Left forelimb (tissue), 1 donor: ENCODE data around the gene PRSS22.

Experiments used
- DNase-seq: peaks from one replicate; pipeline ENCODE4 v3.0.0-alpha.2; 2018; ENCODE audit warnings: low spot score

Gene PRSS22

DNA sequence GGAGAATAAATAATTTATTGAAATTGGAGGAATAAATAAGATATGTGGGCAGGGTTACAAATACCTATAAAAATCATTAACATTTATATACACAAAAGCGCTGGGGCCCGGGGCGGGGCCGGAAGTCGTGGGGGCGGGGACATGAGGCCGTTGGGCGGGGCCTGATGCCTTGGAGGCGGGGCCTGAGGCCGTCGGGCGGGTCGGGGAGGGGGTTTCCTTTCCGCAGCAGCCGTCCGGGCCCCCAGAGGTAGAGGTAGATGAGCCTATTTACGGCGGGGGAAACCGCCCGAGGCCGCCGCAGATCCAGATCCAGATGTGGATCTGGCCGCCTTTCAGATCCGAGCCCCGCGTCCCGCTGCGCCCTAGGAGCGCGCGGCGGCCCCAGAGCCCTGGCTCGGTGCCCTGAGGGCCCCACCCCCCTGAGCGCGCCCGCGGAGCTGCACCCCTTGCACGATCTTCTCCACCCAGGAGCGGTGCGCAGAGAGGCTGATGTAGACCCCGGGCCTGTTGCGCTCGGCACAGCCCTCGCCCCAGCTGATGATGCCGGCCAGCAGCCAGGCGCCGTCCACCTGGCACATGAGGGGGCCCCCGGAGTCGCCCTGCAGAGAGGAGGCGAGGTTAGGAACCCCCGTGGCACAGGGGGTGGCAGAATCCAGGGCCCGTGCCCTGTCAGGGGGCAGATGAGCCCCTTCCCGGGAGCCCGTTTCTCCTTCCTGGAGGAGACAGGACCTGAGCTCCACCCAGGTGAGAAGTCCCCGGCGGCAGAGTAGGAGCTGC, 5.1 kb downstream of the PRSS22 start:
- DNase-seq, result no peak

DNA sequence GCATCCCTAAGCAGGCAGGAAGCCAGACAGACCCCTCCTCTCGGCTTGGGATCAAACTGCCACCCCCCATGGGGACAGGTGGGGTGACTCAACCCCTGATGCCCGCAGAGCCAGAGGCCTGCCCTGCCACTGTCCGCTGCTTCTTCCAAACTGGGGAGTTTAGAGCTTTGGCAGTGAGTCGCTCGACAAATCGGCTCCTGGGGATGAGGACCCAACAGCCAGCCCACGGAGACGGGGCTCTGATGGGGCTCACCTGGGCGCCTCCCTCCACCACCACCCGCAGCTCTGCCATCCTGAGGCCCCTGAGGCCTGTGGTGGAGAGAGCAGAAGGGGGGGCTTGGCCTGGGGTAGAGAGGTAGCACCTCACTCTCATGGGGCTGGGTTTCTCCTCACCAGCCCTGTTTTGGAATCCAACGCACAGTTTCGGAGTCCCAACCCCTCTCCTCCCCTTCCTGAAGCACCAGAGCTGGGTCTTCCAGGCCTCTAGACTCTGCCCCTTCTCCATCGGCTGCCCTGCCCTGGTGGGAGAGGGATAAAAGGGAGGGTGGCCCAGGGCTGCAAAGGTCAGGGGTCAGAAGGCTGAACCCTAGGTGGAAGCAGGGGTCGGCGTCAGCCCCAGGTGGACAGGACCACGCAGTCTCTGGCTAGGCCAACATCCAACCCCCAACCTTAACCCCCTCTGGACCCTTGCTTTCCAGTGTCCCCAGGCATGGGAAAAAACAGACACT, 5.8 kb downstream of the PRSS22 start:
- DNase-seq, result no peak

DNA sequence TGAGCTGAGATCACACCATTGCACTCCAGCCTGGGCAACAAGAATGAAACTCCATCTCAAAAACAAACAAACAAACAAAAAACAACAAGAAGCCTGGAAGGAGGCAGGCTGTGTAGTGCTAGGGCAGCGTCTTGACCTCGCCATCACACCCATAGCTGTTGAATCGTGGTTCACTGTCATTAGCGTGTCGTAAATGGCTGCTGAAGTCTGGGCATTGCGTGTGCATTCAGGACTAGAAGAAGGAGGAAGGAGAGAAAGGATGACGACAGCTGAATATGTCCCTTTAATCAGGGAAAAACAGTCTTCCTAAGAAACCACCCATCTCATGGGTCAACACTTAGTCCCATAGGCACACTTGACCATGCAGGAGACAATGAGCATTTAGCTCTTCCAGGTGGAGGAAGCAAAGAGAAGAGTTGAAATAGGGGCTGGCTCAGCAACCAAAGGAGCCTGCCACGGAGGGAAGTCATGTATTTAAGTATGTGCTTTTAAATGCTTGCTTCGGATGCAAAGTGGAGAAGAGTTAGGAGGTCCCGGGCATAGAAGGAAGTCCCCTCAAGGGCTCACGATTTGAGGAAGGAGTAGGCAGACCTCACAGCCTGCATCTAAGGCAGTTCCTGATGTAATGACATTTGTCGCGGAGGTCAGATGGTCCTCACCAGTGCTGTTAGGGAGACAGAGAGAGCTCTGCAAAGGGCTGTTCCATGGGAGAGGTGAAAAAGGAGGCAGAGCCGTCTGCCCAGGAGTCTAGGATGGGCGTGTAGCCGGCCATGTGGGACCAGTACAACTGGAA, 8.8 kb downstream of the PRSS22 start:
- no peak for DNase-seq

DNA sequence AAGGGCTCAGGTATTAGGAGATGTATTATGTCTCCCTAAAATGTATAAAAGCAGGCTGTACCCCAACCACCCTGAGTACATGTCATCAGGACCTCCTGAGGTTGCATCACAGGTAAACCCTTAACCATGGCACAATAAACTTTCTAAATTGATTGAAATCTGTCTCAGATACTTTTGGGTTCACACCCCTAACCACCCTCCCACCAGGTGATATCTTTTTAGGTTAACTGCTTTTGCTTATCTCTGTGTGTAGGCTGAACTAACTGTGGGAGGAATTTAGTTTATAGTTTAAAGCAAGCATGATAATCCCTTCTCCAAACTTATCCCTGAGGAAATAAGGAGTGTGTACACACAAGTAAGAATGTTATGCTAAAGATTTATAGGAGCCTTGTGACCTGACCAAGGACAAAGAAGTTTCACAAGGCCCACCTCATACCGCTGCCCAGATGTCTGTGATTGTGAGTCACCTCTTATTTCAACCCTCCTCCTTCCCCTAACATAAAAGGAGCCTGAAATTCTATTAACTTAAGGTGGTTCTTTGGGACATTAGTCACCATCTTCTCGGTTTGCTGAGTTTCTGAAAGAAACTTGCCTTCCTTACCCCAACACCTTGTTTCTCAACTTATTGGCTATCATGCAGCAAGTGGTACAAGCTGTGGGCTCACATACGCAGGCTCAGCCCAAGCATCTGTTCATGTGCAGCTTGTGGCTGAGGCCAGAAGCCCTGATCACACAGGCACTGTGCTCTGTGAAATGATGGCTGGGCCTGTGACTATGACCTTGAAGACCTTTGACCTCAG, 11.3 kb downstream of the PRSS22 start:
- no peak for DNase-seq

DNA sequence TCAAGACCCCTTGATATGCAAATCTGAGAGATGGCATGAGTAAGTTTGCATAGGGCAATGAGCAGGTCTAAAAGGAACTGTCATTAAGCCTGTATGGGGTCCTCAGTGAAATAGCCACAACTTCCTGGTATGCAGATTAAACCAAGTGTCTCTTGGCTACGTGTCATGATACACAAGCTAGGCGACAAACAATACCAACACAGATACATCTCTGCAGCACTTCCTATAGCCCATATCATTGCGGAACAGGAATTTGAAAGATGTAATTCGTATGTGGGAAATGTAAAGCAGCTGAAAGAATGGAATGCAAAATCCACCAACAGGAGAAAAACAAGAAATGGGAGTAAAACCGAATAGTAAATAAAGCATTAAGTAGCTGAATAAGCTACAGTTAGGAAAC, 12.9 kb downstream of the PRSS22 start:
- no peak for DNase-seq

DNA sequence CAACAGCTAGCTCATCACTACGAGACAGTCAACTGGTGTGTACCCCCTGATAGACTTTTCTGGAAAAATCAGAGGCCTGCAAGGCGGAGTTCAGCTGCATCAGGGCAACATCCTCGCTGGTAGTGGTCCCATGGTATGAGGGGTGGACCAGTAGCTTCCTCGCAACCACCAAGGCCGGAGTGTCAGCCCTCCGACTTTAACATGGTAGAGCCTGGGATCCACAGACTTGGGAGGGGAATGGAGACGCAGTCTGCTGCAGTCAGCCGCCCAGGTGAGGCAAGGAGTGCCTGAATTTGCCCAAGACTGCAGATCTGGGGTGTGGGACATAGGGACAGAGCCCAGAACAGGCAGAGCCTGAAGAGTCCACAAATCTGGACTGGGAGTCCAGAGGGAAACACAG, 14.4 kb downstream of the PRSS22 start:
- no peak for DNase-seq

DNA sequence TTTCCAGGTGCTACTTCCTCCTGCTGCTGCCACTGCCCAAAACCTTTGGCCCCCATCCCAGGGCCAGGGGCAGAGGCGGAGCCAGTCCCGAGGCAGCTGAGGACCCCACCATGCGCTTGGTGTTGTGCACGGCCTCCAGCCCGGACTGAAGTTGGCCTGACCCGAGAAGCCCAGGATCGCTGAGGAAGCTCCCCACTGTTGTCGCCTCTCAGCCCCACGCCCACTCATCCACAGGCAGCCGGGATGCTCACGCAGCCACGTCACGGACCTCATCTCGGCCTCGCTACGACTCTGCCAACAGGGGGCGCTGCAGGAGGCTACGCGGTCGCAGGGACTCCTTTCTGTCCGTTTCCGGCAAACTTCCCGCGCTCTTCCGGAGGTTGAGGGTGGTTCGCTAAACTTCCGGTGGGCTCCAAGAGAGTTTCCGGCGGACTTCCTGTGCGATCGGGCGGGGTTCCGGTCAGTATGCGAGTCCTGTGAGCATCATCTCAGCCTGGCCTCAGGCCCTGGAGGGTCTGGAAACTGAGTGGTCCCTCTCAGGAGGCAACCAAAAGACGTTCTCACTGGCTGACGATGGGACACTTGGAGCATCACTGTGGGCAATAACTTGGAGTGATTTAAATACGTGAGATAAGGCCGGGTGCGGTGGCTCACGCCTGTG, 15.5 kb downstream of the PRSS22 start:
- no peak for DNase-seq

DNA sequence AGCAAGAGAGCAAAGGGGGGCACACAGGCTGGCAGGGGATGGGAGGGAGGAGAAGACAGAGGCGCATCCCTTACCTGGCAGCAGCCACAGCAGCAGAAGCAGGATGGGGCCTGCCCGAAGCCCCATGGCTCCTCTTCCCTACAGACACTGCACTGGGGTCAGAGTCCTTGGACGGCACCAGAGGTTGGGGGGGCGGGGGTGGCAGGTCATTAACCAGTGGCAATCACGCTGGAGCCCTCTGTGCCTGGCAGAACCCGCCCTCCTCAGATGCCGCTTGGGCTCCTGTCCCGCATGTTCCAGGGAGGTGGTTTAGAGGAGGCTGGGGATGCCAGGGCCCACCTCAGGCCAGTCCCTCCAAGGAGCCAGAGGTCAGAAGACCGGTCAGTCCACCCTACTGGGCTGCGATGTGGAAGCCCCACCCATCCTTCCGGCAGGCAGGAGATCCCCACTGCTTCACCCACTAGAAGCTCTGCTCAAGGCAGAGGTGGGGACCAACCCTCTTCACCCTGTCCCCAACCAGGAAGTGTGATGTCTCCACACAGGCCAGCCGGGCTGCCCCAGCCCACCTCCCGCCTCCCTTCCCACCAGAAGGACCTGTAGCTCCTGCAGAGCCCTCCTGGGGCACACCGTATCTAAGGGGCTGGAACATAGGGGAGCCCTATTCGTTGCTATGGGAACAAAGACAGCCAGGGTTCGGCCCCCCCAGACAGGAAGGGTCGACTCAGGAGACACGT, 16.2 kb downstream of the PRSS22 start:
- no peak for DNase-seq

DNA sequence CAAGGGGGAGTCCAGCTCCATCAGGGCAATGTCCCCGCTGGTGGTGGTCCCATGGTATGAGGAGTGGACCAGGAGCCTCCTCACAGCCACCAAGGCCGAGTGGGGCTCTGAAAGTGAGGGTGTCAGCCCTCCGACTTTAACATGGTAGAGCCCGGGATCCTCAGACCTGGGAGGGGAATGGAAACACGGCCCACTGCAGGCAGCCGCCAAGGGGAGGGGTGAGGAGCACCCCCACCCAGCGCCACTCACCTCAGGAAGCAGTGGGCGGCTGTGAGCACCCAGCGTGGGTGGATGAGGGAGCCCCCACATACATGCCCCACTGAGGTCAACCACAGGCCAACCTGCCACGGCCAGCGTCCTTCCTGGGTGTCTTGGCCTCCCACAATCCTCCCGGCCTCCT, 17.1 kb downstream of the PRSS22 start:
- no peak for DNase-seq

DNA sequence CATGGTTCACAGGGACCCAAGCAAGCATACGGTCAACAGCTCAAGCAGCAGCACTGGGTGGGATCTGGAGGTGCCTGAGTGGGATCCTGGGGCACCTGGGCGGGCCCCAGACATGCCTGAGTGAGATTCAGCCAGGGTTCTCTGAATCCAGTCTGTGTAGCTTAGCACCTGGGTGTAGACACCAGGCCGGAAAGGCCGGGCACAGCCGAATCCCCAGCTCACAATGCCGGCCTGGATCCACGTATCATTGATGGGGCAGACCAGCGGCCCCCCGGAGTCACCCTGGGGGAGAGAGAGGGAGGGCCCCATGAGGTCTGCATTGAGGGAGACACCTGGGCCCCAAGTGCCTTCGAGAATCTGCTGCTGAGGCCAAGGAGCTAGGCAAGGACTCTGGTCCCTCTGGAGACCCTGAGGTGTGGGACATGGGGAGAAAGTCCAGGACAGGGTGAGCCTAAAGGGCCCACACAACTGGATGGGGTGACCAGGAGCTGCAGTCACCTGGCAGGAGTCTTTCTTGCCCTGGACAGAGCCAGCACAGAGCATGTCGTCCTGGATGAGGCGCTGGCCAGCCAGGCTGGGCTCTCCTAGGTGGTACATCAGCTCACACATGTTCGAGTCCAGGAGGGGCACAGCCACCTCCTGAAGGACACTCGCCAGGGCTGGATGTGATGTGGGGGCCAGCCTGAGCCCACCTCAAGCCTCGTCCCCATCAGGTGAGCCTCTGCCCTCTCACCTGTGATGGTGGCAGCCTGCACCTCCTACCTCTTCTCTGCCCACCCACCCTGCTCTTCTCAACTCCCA, 18.1 kb downstream of the PRSS22 start:
- DNase-seq, result no peak

DNA sequence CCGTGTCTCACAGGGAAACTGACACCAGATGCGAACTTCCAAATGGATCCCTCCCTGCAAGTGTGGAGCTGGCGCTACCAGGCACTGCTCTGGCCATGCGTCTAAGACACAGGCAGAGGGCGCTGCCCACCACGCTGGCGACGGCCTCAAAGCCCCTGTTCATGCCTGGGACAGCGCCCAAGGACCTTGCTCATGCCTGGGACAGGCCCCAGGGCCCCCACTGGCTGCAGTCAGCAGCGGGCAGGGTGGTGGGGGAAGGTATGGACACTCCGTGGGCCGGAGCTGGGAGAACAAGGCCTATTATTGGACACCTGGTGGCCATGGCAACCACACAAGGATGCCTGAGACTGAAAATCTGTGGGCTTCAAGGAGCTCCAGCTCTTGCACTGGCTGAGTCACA, 19.0 kb downstream of the PRSS22 start:
- no peak for DNase-seq

DNA sequence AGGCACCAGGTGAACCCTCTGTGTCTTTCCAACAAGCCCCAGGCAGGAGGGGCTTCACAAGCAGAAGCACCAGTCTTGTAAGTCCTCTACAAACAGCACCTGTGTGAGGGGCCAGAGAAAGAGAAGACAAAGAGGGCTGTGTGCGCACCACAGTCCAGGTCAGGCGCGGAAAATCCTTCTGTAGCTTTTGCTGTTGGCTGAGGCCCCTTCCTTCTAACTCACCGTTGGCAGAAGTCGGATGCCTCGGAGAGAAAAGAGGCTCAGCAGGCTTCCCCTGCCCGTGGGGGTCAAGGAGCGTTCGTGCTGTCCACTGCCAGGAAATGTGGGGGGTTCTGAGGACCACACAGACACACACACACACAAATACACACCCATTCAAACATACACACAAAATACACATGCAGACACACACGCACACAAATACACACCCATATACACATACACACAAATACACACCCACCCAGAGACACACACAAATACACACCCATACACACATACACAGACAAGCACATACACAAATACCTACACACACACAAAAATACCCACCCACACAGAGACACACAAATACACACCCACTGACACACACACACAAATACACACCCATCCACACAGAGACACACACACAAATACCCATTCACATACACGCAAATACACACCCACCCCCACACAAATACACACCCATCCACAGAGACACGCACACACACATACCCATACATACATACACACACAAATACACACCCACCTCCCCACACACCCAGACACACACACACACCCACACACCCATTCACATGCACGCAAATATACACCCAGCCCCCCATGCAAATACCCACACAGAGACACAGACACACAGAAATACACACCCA, 21.1 kb downstream of the PRSS22 start:
- no peak for DNase-seq

DNA sequence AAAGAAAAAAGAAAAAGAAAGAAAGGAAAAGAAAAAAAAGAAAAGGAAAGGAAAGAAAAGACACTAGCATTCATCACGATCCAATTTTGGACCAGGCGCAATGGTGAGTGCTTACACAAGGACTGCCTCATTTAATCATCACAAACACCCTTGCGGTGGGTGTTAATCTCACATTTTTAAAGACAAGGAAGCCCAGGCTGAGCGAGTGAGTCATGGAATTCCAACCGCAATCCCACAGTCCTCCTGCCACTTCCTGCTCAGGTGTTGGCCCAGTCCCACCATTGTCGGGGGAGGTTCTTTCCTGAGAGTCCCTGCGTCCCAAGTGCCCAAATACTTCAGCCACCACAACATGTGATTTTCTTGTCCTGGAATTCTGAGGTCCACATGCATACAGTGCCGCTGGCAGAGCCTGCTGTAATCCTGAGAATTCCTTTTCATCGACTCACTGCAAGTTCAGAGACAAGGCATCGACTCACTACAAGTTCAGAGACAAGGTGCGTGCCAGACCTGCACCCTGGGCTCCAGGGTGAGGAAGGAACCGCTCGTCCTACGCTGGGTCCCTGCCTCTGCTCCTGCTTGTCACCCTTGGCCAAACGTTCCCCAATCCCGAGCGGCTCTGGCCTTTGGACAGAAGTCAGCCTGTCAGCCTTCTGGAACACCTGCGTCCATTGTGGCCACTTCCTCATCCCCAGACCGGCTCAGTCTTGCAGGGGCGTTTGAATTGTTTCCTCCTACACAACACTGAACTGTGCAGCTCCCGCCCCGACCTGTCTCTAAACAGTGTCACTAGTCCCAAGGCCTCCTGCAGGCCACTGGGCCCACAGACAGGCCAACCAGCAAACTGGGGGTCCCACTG, 22.1 kb downstream of the PRSS22 start:
- DNase-seq, result no peak

DNA sequence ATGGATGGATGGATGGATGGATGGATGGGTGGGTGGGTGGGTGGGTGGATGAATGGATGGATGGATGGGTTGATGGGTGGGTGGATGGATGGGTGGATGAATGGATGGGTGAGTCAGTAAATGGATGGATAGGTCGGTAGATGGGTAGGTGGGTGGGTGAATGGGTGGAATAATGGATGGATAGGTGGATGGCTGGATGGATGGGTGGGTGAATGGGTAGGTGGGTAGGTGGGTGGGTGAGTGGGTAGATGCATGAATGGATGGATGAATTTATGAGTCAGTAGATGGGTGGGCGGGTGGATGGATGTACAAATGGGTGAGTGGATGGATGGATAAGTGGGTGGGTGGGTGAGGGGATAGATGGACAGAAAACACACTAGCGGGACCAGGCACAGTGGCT, 23.0 kb downstream of the PRSS22 start:
- DNase-seq, result no peak

DNA sequence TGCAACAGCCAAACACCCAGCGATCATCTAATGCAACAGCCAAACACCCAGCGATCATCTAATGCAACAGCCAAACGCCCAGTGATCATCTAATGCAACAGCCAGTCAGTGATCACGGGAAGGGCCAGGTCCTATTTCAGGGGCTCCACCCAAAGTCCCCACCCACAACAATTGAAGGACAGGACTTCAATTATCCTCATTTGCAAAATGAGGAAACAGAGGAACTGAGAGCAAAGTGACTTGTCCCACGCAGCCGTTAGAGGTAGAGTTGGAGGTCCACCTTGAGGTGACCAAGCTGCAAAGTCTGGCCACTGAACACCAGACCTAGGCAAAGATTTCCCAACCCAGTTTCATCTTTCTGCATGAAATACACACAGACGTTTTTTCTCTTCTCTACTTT, 24.2 kb downstream of the PRSS22 start:
- no peak for DNase-seq

DNA sequence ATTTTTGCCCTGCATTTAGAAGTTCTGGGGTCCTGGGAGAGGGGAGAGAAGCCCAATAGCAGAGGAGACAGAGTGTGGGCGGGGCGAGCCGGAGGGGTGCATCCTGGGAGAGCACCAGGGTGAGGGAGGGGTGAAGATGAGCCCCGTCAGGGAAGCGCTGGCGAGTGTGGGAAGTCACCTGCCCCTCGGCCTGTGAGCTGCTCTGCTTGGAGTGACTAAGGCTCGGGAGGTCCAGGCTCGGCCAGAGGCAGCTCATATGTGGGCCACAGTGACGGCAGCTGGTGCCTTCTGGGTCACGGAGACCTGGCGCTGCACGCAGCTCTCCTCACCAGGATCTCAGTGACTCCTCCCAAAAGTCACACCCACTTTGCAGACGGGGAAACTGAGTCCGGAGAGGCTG, 26.8 kb downstream of the PRSS22 start:
- DNase-seq, result no peak

DNA sequence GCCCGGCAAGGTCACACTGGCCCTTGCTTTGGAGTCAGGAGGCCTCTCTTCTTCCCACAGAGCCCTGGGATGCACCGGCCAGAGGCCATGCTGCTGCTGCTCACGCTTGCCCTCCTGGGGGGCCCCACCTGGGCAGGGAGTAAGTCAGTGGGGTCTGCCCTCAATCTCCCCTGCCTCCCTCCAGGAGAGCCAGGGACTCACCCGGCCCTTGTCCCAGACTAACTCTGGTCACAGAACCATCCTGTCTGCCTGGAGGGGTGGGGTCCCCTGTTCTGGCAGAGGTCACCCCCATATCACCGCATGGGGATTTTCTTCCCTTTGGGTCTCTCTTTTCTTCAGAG, 27.6 kb downstream of the PRSS22 start:
- no peak for DNase-seq
